ENCODE data around the gene RAB11FIP3.

GRCh38 chr16:450785-451512 lies 25.5 kb downstream of the RAB11FIP3 start:
- TF ChIP-seq TBL1XR1 (IDR thresholded peaks at IDR 0.05; ENCODE audit: borderline replicate concordance, low read length, partially characterized antibody) (no peak), ZZZ3 (CRISPR knock-in tag; IDR thresholded peaks at IDR 0.05; ENCODE audit: borderline replicate concordance) (no peak), RORA (CRISPR knock-in tag; IDR thresholded peaks at IDR 0.05) (no peak), TOE1 (CRISPR knock-in tag; IDR thresholded peaks at IDR 0.05) (no peak), SRF (IDR thresholded peaks at IDR 0.05; ENCODE audit: low read depth, low read length) (no peak), ZEB1 (IDR thresholded peaks at IDR 0.05; ENCODE audit: insufficient replicate concordance, low read depth) (no peak), POLR2AphosphoS5 (IDR thresholded peaks at IDR 0.05; ENCODE audit: low read depth, low read length) (no peak), ZNF549 (CRISPR knock-in tag; IDR thresholded peaks at IDR 0.05) (no peak), CTCF (CRISPR knock-in tag; IDR thresholded peaks at IDR 0.05) (no peak), KDM1A (CRISPR knock-in tag; IDR thresholded peaks at IDR 0.05) (no peak), ZNF619 (CRISPR knock-in tag; IDR thresholded peaks at IDR 0.05) (no peak), ZBTB1 (CRISPR knock-in tag; IDR thresholded peaks at IDR 0.05; ENCODE audit: borderline replicate concordance) (no peak)
